Measurements from ENCODE around the gene SEMA6D. TPM values are rescaled to one million over a fixed set of nuclear protein-coding genes. Genes with fewer than 3 reads are reported as not detected.
A peak's percentile ranks its signal among the peaks of the same experiment; 100 is the strongest.

SEMA6D gene
- polyA plus RNA-seq (0.41 to 0.82 TPM (median 0.67 TPM) in 3 replicates), polyA minus RNA-seq (0.43 to 3.8 TPM (median 2.7 TPM) in 3 replicates)
- polyA plus RNA-seq (2011; ENCODE audit: low read depth): 1.1 TPM
- 0.09 and 0.15 TPM in 2 replicates for polyA plus RNA-seq (2011; cell fraction: cytosol; rRNA removed)
- 1.2 TPM in 2 replicates for polyA plus RNA-seq (2011; cell fraction: nucleus; rRNA removed)
- polyA plus RNA-seq (2012; ENCODE audit: low replicate concordance): 0.23 and 0.62 TPM in 2 replicates
- not detected for polyA minus RNA-seq (2011; cell fraction: cytosol; rRNA and poly(A)+ RNA removed)
- 0.42 and 1.3 TPM in 2 replicates for polyA minus RNA-seq (2011; cell fraction: nucleus; rRNA and poly(A)+ RNA removed)

GRCh38 chr15:47717036-47717612, at the start of gene SEMA6D:
Gene SEMA6D, plus strand, starts transcription at chr15:47717505. Its CDS starts 42,294 bp downstream, at chr15:47759799.
- H3K4me2 ChIP-seq (ENCODE audit: control insufficient read depth, extremely low read depth, insufficient read depth, low read depth, low read length): peak within 1 kb of the TSS; percentile 94
- no peaks in the 10 kb centered on the region for H3K4me1 ChIP-seq (ENCODE audit: control insufficient read depth, extremely low read depth, insufficient read depth, low read length)
- H3K4me3 ChIP-seq (ENCODE audit: control insufficient read depth in 2 of 3, extremely low read depth in 1 of 3, insufficient read depth in 2 of 3, low read depth in 1 of 3, low read length in 3 of 3): peak within 1 kb of the TSS; percentile 47 to 74 (median 66)
- H4K20me1 ChIP-seq (ENCODE audit: control insufficient read depth, extremely low read depth, insufficient read depth, low read length): no peaks in the 10 kb centered on the region
- no peaks in the 10 kb centered on the region for H3K36me3 ChIP-seq (ENCODE audit: control insufficient read depth in 2 of 2, extremely low read depth in 1 of 2, insufficient read depth in 2 of 2, low read length in 2 of 2)
- TF ChIP-seq EZH2 (IDR thresholded peaks at IDR 0.05; ENCODE audit: low read length) (no peak), CTCF (optimal IDR thresholded peaks at IDR 0.05 in 1 of 3, IDR thresholded peaks at IDR 0.05 in 1 of 3, conservative IDR thresholded peaks at IDR 0.05 in 1 of 3; ENCODE audit: extremely low read depth in 1 of 3, insufficient read depth in 2 of 3, low read length in 3 of 3) (peak in 2 of 3 experiments; percentile 5 to 39)
- peaks cover 3% of the 10 kb centered on the region for H3K27me3 ChIP-seq (ENCODE audit: control insufficient read depth, extremely low read depth, insufficient read depth, low read length)
- H2AFZ ChIP-seq (ENCODE audit: control insufficient read depth, low read length): peak within 1 kb of the TSS; percentile 88
- DNase-seq (ENCODE audit: low read depth, low spot score) (no peak), FAIRE-seq (peak; percentile 66)
- peak within 1 kb of the TSS; percentile 57 for H3K9ac ChIP-seq (ENCODE audit: control insufficient read depth, extremely low read depth, insufficient read depth, low read length)
- no peaks in the 10 kb centered on the region for H3K9me1 ChIP-seq (ENCODE audit: control insufficient read depth, extremely low read depth, insufficient read depth, low read length)
- dilution Hi-C loops (cut with MboI; ENCODE audit: extremely low pct_ligation_motif_present, low sequenced_read_pairs): no loop called here
- H3K79me2 ChIP-seq (ENCODE audit: control insufficient read depth, insufficient read depth, low read length): no peaks in the 10 kb centered on the region
- no peak within 1 kb of the TSS for H3K27ac ChIP-seq (ENCODE audit: control insufficient read depth, insufficient read depth, low read length)
- H3K9me3 ChIP-seq (ENCODE audit: control insufficient read depth, low read depth, low read length): no peaks in the 10 kb centered on the region

GRCh38 chr15:47669221-47669620, 48.1 kb upstream of the SEMA6D start:
- Histone ChIP-seq H3K79me2 (ENCODE audit: control insufficient read depth, insufficient read depth, low read length) (no peaks in the 10 kb centered on the region), H3K4me2 (ENCODE audit: control insufficient read depth, extremely low read depth, insufficient read depth, low read depth, low read length) (no peak overlapping the region), H4K20me1 (ENCODE audit: control insufficient read depth, extremely low read depth, insufficient read depth, low read length) (no peaks in the 10 kb centered on the region), H3K9me3 (ENCODE audit: control insufficient read depth, low read depth, low read length) (no peaks in the 10 kb centered on the region), H3K27ac (ENCODE audit: control insufficient read depth, insufficient read depth, low read length) (no peak overlapping the region), H2AFZ (ENCODE audit: control insufficient read depth, low read length) (no peak overlapping the region), H3K4me1 (ENCODE audit: control insufficient read depth, extremely low read depth, insufficient read depth, low read length) (peaks cover 23% of the 10 kb centered on the region), H3K4me3 (ENCODE audit: control insufficient read depth in 2 of 3, extremely low read depth in 1 of 3, insufficient read depth in 2 of 3, low read depth in 1 of 3, low read length in 3 of 3) (no peak overlapping the region), H3K27me3 (ENCODE audit: control insufficient read depth, extremely low read depth, insufficient read depth, low read length) (no peaks in the 10 kb centered on the region), H3K36me3 (ENCODE audit: control insufficient read depth in 2 of 2, extremely low read depth in 1 of 2, insufficient read depth in 2 of 2, low read length in 2 of 2) (no peaks in the 10 kb centered on the region), H3K9me1 (ENCODE audit: control insufficient read depth, extremely low read depth, insufficient read depth, low read length) (no peaks in the 10 kb centered on the region), H3K9ac (ENCODE audit: control insufficient read depth, extremely low read depth, insufficient read depth, low read length) (no peak overlapping the region)
- DNase-seq (ENCODE audit: low read depth, low spot score): no peak
- dilution Hi-C loops (cut with MboI; ENCODE audit: extremely low pct_ligation_motif_present, low sequenced_read_pairs): no loop called here
- no peak for FAIRE-seq
- TF ChIP-seq CTCF (optimal IDR thresholded peaks at IDR 0.05 in 1 of 3, IDR thresholded peaks at IDR 0.05 in 1 of 3, conservative IDR thresholded peaks at IDR 0.05 in 1 of 3; ENCODE audit: extremely low read depth in 1 of 3, insufficient read depth in 2 of 3, low read length in 3 of 3): no peak
- no peak for TF ChIP-seq EZH2 (IDR thresholded peaks at IDR 0.05; ENCODE audit: low read length)
